ENCODE results near the gene BLM.

Gene BLM

GRCh38 chr15:90677807-90678790 lies 39.0 kb upstream of the BLM start:
- Mint-ChIP-seq H3K4me1 (peaks cover 14% of the 10 kb centered on the region), H3K27ac (peak overlapping the region in 1 of 3 experiments; percentile 6), H3K27me3 (ENCODE audit: low read depth) (peaks cover 7% of the 10 kb centered on the region), H3K9me3 (peaks cover 7% of the 10 kb centered on the region), H3K4me3 (no peak overlapping the region), H3K36me3 (ENCODE audit: low read depth) (no peaks in the 10 kb centered on the region)
- no peak for TF ChIP-seq CTCF (IDR thresholded peaks at IDR 0.05; ENCODE audit: unreplicated experiment in 3 of 3)

GRCh38 chr15:90679959-90680358 lies 37.2 kb upstream of the BLM start:
- no peaks in the 10 kb centered on the region for H3K36me3 Mint-ChIP-seq (ENCODE audit: low read depth)
- H3K9me3 Mint-ChIP-seq = peaks cover 7% of the 10 kb centered on the region
- no peak for TF ChIP-seq CTCF (IDR thresholded peaks at IDR 0.05; ENCODE audit: unreplicated experiment in 3 of 3)
- no peak overlapping the region for H3K4me3 Mint-ChIP-seq
- peak overlapping the region in 2 of 3 experiments; percentile 85 to 97 for H3K27ac Mint-ChIP-seq
- H3K4me1 Mint-ChIP-seq = peaks cover 26% of the 10 kb centered on the region
- no peaks in the 10 kb centered on the region for H3K27me3 Mint-ChIP-seq (ENCODE audit: low read depth)

- H3K4me3 Mint-ChIP-seq = peak overlapping the region in 1 of 3 experiments; percentile 5
- peaks cover 29% of the 10 kb centered on the region for H3K4me1 Mint-ChIP-seq
- no peak for TF ChIP-seq CTCF (IDR thresholded peaks at IDR 0.05; ENCODE audit: unreplicated experiment in 3 of 3)
- peaks cover 4% of the 10 kb centered on the region for H3K9me3 Mint-ChIP-seq
- H3K36me3 Mint-ChIP-seq (ENCODE audit: low read depth) = no peaks in the 10 kb centered on the region
- H3K27ac Mint-ChIP-seq = peak overlapping the region; percentile 52 to 97 (median 85)
- no peaks in the 10 kb centered on the region for H3K27me3 Mint-ChIP-seq (ENCODE audit: low read depth)
Measured at GRCh38 chr15:90680371-90680935, 36.7 kb upstream of the BLM start.

- no peaks in the 10 kb centered on the region for H3K36me3 Mint-ChIP-seq (ENCODE audit: low read depth)
- no peak for TF ChIP-seq CTCF (IDR thresholded peaks at IDR 0.05; ENCODE audit: unreplicated experiment in 3 of 3)
- no peak overlapping the region for H3K4me3 Mint-ChIP-seq
- H3K4me1 Mint-ChIP-seq = peaks cover 31% of the 10 kb centered on the region
- no peaks in the 10 kb centered on the region for H3K27me3 Mint-ChIP-seq (ENCODE audit: low read depth)
- H3K9me3 Mint-ChIP-seq = peaks cover 3% of the 10 kb centered on the region
- H3K27ac Mint-ChIP-seq = peak overlapping the region; percentile 52 to 97 (median 85)
Measured at GRCh38 chr15:90681056-90681455, 36.1 kb upstream of the BLM start.

- no peak for TF ChIP-seq CTCF (IDR thresholded peaks at IDR 0.05; ENCODE audit: unreplicated experiment in 3 of 3)
- Mint-ChIP-seq H3K36me3 (ENCODE audit: low read depth) (no peaks in the 10 kb centered on the region), H3K27ac (peak overlapping the region in 1 of 3 experiments; percentile 85), H3K4me3 (no peak overlapping the region), H3K4me1 (peaks cover 34% of the 10 kb centered on the region), H3K27me3 (ENCODE audit: low read depth) (no peaks in the 10 kb centered on the region), H3K9me3 (peaks cover 3% of the 10 kb centered on the region)
Measured at GRCh38 chr15:90681480-90681879, 35.7 kb upstream of the BLM start.
